Spinal cord (tissue), 10 donors: ENCODE results near the gene BAG5. TPM values are rescaled to one million over a fixed set of nuclear protein-coding genes. Genes with fewer than 3 reads are reported as not detected.

ENCODE experiments used
- DNase-seq, 6 donors: peaks; one replicate each; pipeline versions ENCODE4 v3.0.0 to v3.0.0-alpha.2; 2013 to 2015; ENCODE audit warnings: low spot score in 6 of 6, low read depth in 4 of 6
- H3K27ac ChIP-seq: one replicate; pipeline ENCODE4 v1.5.1; 2013; ENCODE audit warnings: low read depth, low read length, control low read depth
- H3K27me3 ChIP-seq: one replicate; pipeline ENCODE4 v1.6.1; 2013; ENCODE audit warnings: low read length; ENCODE audit not compliant: control insufficient read depth, insufficient read depth
- H3K36me3 ChIP-seq: one replicate; pipeline ENCODE4 v1.6.1; 2013; ENCODE audit warnings: low read length; ENCODE audit not compliant: control insufficient read depth, insufficient read depth
- H3K4me1 ChIP-seq: one replicate; pipeline ENCODE4 v1.6.1; 2013; ENCODE audit warnings: low read length; ENCODE audit not compliant: control insufficient read depth, insufficient read depth
- H3K4me3 ChIP-seq: one replicate; pipeline ENCODE4 v1.5.1; 2013; ENCODE audit warnings: low read depth, low read length, control low read depth
- H3K9me3 ChIP-seq: one replicate; pipeline ENCODE4 v1.6.1; 2013; ENCODE audit warnings: low read length; ENCODE audit not compliant: control insufficient read depth, insufficient read depth
- whole genome bisulfite sequencing: methylation state at CpG from one replicate; pipeline ENCODE4 v1.1.5; 2013; ENCODE audit warnings: missing lambda C conversion rate; ENCODE audit not compliant: insufficient coverage; 5-methylcytosine and 5-hydroxymethylcytosine counted together
- polyA plus RNA-seq, 2 donors: library from polyadenylated mRNA; unstranded; fragments of 120-200 nt; gene quantifications; one replicate each; pipeline ENCODE4 v1.2.1, GENCODE V29; 2013; ENCODE audit not compliant: insufficient read length in 2 of 2
- total RNA-seq, 2 donors: library from RNA; depleted of rRNA in 1 of 2; stranded (reverse); fragments of 120-200 nt in 1 of 2; fragments of >200 nt in 1 of 2; gene quantifications; one replicate each; pipeline versions ENCODE4 v1.2.3 to v1.2.4, GENCODE V29; 2013 to 2014
- donor health status: healthy.

BAG5 gene
- total and polyA plus RNA-seq, 4 donors, result 20.5 to 32.4 (median 23.1) TPM

DNA sequence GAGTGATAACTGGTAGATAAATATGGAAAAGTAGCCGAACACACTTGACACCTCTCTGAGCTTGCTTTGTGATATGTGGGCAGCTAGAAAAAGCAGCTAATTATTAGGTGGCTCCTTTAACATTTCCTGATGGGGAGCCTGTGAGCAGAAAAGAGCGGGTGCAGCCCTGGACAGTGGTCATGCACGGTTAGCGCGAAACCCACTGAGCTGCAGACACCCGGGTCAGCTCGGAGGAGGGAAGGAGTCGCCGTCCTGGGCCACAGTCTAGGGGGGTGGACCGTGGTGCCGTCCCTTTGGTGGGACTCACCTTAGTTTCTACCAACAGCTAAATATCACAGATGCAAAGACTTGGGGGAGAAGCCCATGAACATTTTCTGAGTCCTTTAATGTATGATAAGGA lies 7.0 kb upstream of the BAG5 start:
- H3K27ac ChIP-seq, result no peak overlapping the region
- WGBS, result 47% methylated on average over 9 of the region's 11 CpGs
- no peak overlapping the region for H3K4me3 ChIP-seq

DNA sequence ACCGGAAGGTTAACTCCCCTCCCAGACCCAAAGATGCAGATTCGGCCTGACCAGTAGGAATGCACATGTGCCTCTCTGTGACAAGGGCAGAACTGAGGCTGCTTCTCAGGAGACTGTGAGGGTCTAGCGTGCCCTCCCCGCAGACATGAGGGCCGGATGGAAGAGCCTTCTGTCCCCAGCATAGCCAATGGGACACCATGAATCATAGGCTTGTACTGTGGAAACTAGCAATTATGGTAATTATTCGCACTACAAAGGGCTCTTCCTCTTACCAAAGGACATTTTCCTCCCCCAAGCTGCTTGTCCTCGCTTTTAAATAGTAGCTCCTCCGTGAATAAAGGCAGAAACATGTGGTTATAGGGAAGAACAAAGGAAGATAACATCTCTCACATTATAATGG lies 6.5 kb upstream of the BAG5 start:
- Histone ChIP-seq H3K9me3 (no peaks in the 10 kb centered on the region), H3K27ac (no peak overlapping the region), H3K27me3 (no peaks in the 10 kb centered on the region), H3K4me1 (peaks cover 14% of the 10 kb centered on the region), H3K4me3 (no peak overlapping the region), H3K36me3 (peaks cover 22% of the 10 kb centered on the region)
- DNase-seq, result peak in 2 of 6 donors; percentile 52 to 58
- WGBS, result 36% methylated on average over 5 of the region's 8 CpGs

More for the DNA sequence above, 7.0 kb upstream of the BAG5 start:
- DNase-seq, result no peak
- peaks cover 10% of the 10 kb centered on the region for H3K4me1 ChIP-seq
- H3K36me3 ChIP-seq, result peaks cover 25% of the 10 kb centered on the region
- no peaks in the 10 kb centered on the region for H3K9me3 ChIP-seq
- no peaks in the 10 kb centered on the region for H3K27me3 ChIP-seq

DNA sequence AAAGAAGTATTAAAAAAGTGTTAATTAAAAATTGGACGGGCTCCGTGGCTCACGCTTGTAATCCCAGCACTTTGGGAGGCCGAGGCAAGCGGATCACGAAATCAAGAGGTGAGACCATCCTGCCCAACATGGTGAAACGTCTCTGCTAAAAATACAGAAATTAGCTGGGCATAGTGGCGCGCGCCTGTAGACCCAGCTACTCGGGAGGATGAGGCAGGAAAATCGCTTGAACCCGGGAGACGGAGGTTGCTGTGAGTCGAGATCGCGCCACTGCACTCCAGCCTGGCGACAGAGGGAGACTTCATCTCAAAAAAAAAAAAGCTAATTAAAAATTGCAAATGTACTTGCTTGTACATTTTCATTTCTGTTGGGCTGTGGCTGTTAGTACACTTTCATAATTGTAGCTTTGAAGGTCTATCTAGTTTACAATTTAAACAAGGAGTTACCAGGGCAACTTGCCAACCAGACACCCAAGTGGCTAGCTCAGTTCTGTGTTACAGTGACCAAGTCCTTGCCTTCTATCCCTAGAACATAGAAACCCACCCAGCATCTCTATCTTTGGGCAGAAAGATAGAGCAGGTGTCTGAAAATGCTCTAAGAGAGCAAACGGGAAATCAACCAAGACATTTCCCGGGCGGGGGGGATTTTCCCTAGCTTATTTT lies 1.5 kb upstream of the BAG5 start:
- peaks cover 29% of the 10 kb centered on the region for H3K4me1 ChIP-seq
- H3K9me3 ChIP-seq, result no peaks in the 10 kb centered on the region
- H3K4me3 ChIP-seq, result peak overlapping the region; percentile 92
- DNase-seq, result no peak
- H3K27ac ChIP-seq, result no peak overlapping the region
- H3K27me3 ChIP-seq, result no peaks in the 10 kb centered on the region
- H3K36me3 ChIP-seq, result peaks cover 14% of the 10 kb centered on the region
- WGBS, result 65% methylated on average over 11 of the region's 21 CpGs

DNA sequence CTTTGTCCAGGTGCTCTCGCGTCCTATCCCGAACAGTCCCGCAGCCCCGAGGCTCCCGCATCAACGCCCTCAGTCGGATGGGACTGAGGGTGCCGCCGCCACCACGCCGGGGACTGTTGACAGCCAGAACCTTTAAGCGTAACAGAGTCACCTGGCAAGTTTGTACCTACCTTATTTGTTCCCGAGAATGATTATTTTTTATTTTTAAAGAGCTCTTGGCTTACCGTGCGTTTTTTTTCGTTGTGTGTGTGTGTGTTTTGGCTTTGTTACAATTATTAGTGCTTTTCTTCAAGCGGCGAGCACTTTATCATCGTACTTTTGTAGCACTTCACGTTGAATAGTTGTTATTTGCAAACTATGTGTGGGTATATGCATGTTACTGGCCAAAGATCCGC lies 766 bp upstream of the BAG5 start:
- H3K9me3 ChIP-seq, result no peaks in the 10 kb centered on the region
- H3K27ac ChIP-seq, result peak overlapping the region; percentile 86
- WGBS, result under 1% methylated on average over 13 of the region's 22 CpGs

DNA sequence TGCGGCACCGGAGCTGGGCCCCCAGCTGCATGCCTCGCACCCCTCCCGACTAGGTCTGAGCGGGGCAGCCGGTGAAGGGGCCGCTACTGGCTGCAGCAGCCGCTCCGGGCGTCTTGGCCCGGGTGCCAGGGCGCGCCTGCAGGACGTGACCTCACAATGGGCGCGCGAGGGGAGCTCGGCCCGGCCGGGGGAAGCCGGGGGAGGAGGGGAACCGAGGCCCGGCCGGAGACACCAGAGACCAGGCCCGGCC lies 353 bp downstream of the BAG5 start:
- Histone ChIP-seq H3K4me3 (peak overlapping the region; percentile 92), H3K9me3 (no peaks in the 10 kb centered on the region), H3K27ac (peak overlapping the region; percentile 84), H3K27me3 (no peaks in the 10 kb centered on the region), H3K4me1 (peaks cover 32% of the 10 kb centered on the region), H3K36me3 (peaks cover 14% of the 10 kb centered on the region)
- WGBS, result 0% methylated on average over 25 of the region's 25 CpGs
- DNase-seq, result no peak

More for the DNA sequence above, 766 bp upstream of the BAG5 start:
- H3K4me1 ChIP-seq, result peaks cover 25% of the 10 kb centered on the region
- no peaks in the 10 kb centered on the region for H3K27me3 ChIP-seq
- peaks cover 14% of the 10 kb centered on the region for H3K36me3 ChIP-seq
- no peak for DNase-seq
- H3K4me3 ChIP-seq, result peak overlapping the region; percentile 92

DNA sequence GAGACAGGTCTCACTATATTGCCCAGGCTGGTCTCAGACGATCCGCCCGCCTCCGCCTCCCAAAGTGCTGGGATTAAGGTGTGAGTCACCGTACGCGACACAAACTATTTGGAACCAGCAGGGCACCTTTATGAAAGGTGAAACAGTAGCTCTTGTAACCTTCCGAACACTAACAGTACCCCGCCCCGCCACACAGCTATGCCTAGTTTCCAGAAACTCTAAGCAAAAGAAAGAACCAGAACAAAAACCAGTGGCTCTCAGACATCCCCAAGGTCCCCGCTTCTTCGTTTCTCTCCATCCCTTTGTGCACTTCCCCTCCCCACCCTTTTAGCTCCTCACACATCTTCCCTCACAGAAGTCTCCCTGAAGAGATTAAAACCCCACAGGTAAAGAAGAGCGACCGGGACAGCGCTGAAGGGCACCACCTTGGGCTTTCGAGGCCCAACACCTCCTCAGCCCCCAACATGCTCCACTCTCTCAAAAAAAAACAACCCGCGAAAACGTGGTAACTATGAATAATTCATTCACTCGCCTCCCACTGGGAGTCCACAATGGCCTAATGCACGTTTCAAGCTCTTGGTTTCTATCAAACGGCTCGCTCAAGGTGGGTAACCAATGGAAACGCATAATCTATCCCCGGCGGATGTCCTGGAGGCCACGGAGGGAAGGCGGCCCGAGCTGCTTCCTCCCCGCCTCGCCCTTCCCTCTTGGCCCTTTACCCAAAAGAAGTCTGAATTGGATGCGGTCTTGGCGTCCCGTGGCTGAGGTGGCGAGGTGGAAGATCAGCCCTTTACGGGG lies 877 bp downstream of the BAG5 start:
- 6% methylated on average over 36 of the region's 36 CpGs for WGBS
- peak overlapping the region; percentile 92 for H3K4me3 ChIP-seq
- peak overlapping the region; percentile 84 for H3K27ac ChIP-seq
- peak in 1 of 6 donors; percentile 53 for DNase-seq
- peaks cover 11% of the 10 kb centered on the region for H3K36me3 ChIP-seq
- H3K9me3 ChIP-seq, result no peaks in the 10 kb centered on the region
- peaks cover 32% of the 10 kb centered on the region for H3K4me1 ChIP-seq
- no peaks in the 10 kb centered on the region for H3K27me3 ChIP-seq

DNA sequence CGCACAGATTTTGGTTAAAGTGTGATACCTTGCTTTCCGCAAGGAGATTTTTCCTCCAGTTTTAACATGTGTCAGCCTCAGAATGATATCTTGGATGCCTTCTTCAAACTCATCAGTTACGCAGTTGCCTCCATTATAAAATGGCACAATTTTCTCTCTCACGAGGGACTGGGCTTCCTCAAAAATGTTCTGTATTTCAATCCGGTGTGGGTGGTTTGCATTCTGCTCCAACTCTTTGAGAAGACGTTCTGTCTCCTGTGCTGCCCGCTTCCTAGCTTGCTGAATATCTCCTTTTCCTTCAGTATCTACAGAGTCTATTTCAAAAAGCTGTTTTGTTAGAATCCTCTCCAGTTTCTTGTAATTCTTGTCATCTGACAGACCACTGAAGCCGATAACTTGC lies 1.8 kb downstream of the BAG5 start:
- WGBS, result 100% methylated on average over 1 of the region's 8 CpGs
- H3K27me3 ChIP-seq, result no peaks in the 10 kb centered on the region
- H3K4me1 ChIP-seq, result peaks cover 32% of the 10 kb centered on the region
- no peaks in the 10 kb centered on the region for H3K9me3 ChIP-seq
- no peak overlapping the region for H3K27ac ChIP-seq
- DNase-seq, result no peak
- H3K36me3 ChIP-seq, result peaks cover 6% of the 10 kb centered on the region
- H3K4me3 ChIP-seq, result no peak overlapping the region

DNA sequence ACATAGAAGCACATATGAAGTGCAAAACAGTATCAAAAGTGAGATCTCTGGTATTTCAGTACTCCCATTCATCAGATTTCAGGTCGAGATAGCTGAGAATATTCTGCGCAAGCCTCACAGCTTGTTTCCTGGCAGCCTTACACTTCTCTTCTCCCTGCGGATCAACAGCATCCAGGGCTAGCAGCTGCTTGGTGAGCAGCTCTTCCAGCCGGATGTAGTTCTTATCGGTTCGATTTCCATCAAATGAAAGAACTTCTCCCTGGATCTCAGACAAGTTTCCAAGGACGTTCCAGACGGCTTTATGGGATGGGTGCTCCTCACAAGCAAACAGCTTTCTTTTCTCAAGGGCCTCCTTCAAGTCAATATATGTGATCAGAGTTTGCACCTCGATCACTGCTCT lies 2.7 kb downstream of the BAG5 start:
- peaks cover 32% of the 10 kb centered on the region for H3K4me1 ChIP-seq
- H3K4me3 ChIP-seq, result no peak overlapping the region
- no peaks in the 10 kb centered on the region for H3K27me3 ChIP-seq
- H3K27ac ChIP-seq, result no peak overlapping the region
- WGBS, result 71% methylated on average over 4 of the region's 9 CpGs
- peaks cover 6% of the 10 kb centered on the region for H3K36me3 ChIP-seq
- no peak for DNase-seq
- no peaks in the 10 kb centered on the region for H3K9me3 ChIP-seq

DNA sequence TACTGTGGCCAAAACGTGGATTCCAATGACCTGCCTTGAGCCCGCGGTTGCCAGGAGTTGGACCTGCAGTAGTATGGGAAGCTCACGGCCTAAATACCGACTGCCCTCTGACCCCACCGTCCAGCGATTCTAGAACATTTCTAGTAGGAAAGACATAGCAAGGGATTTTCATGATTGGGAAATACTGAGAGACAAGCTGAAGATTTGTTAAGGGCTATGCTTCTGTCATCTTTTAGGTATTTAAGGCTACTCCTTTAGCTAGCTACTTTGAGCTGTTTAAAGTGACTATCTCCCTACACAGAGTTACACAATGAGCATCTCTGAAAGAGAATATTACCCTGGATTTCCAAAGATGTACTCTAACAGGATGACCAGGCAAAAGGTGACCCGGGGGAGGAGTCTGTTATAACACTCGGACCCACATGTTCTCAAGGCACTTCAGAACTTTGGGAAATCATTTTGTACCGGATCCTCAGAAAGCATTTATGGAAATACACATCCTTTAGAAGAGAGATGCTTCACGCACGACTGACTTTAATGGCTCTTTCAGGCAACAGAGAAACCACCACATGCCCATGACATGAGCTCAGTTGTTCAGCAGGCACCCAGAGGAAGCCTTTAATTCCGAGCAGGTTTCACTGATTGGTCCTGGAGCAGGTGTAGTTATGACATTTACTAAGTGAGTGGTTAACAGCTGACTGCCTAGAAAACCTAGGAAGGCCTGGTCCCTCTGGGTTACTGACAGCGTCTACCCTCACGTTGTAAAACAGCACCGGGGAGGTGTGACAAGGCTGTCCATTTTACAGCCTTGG lies 4.2 kb downstream of the BAG5 start:
- peak in 1 of 6 donors; percentile 35 for DNase-seq
- no peak overlapping the region for H3K27ac ChIP-seq
- no peaks in the 10 kb centered on the region for H3K27me3 ChIP-seq
- peaks cover 21% of the 10 kb centered on the region for H3K4me1 ChIP-seq
- H3K4me3 ChIP-seq, result no peak overlapping the region
- peaks cover 10% of the 10 kb centered on the region for H3K36me3 ChIP-seq
- no peaks in the 10 kb centered on the region for H3K9me3 ChIP-seq
- 80% methylated on average over 11 of the region's 16 CpGs for WGBS
